Globus pallidus (tissue), 1 donor: Measurements from ENCODE around the gene HOXD10.

ENCODE experiments used
- DNase-seq: peaks from one replicate; pipeline ENCODE4 v3.0.0-alpha.2; 2015; ENCODE audit warnings: low spot score

The HOXD10 gene

DNA sequence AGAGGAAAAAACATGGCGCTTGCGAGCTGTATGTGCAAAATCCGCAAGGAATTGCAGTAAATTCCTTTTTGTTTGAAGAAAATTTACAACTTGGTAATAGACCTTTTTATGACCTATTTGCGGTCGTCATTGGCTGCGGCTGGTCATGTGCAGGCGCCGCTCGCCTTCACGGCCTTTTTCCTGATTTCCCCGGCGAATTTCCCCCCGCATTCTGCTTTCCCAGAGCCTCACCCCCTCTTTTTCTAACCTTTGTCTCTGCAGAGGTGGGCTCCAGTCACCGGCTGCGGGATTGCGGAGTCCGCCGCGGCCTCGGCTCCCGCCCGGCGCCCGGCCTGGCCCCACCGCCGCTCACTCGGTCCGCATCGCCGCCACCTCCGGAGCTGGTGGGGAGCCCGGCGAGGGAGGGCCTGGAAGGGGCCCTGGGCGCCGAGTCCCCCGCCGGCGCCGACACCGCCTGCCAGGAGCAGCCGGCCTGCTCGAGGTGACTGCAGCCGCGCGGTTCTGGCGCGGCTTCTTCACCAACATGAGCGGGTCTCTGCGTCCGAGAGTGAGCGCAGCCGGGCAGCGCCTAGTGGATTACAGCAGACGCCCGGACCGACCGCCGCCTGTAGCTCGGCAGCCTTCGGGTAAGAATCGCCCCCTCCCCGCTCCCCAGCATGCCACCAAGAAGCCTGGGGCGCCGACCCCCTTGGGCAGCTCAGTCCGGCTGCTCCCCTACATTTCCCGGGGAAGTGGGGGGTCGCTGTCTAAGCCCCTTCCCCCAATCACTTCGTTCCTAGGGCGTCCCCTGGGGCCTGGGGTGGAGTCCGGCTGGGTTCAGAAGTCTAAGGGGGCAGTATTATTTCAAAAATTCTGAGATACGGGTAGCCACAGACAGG is 20.0 kb downstream of the HOXD10 start:
- no peak for DNase-seq

- no peak for DNase-seq
These were observed 20.6 kb downstream of the HOXD10 start for GRCh38 chr2:176137252-176137580.

GRCh38 chr2:176137906-176138305 is 21.3 kb downstream of the HOXD10 start:
- no peak for DNase-seq

GRCh38 chr2:176138526-176138922 is 21.9 kb downstream of the HOXD10 start:
- DNase-seq = no peak

DNA sequence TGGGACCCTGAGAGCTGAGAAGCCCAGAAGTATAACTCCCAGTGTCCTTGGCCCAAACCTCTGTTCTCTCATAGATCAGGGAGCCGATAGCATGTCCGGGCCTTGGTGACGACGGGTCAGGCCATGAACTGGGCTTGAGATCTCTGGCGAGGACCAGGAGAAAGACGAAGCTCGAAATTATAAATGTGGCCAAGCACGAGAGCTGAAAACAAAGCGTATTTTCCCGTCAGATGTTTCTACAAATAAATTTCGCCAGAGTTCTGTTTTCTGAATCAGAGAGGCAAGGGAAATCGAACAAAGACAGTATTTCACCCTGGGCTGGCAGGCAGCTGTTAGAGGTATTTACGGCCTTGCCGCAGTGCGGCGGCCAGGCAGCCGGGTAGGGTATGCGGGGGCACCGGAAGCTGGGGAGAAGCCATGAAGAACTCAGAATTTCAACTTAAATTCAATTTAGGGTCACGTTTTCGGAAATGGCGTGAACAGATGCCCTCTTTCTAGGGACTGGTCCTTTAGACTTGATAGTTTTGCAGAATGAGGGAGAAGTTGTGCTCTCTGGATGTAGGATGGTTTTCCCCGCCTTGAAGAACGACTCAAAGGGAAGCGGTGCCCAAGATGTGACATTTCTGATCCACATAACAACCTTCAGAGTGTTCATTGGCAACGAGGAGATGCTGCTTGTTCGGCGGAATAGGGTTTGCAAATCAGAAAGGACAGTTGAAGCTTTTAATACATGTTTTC is 22.5 kb downstream of the HOXD10 start:
- no peak for DNase-seq

GRCh38 chr2:176139661-176140512 is 23.3 kb downstream of the HOXD10 start:
- DNase-seq = peak; percentile 11

DNA sequence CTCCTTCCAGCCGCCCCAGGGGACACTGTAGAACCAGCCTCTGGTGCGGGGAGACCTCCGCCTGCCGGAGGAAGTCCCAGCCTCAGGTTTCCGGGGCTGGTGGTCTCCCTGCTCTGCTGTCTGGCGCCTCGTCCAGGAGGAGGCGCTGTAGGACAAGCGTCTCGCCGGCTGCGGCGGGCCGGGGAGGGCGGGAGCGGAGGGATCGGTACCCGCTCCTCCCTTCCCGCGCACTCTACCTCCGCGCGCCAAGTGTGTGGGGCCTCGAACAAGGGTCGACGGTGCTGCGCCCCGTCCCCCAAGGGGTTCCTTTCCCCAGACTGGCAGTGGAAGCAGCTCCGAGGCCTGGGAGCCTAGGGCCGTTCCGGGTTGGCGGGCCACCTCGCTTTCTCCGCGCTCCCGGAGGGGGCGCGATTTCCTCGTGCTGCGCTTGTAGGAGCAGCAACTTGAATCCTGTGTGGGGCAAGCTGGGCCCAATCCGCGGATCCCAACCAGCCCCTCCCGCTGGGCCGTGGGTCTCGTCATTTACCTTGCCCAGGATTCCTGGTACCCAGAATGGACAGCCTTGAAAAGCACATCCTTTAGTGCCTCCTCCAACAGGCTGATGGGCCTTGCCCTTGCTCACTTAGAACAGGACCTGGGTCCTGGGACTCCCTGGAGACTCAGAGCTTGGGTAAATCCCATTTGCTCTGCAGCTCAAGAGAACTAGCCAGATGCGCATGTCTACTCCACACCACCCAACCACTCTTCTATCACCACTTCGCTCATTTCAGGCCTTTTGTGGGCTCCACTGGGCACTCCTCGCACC is 24.1 kb downstream of the HOXD10 start:
- peak; percentile 63 for DNase-seq

DNA sequence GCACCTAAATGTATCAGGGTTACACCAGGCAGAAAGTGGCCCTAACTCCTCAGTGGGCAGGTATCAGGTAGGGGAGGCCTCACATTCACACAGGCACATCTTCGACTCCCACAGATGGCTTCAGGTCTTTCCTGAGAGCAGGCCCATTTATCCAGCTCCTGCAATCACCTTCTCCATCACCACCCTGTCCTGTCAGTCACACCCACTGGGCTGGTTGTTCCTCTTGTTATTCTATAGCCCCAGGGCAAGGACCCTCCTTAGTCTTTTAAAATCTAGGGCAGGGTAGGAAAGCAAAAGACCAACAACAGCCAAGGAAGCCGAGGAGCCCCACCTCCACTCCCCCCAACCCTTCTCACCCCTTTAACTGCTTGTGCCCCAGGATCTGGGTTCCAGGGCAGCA is 25.7 kb downstream of the HOXD10 start:
- no peak for DNase-seq

DNA sequence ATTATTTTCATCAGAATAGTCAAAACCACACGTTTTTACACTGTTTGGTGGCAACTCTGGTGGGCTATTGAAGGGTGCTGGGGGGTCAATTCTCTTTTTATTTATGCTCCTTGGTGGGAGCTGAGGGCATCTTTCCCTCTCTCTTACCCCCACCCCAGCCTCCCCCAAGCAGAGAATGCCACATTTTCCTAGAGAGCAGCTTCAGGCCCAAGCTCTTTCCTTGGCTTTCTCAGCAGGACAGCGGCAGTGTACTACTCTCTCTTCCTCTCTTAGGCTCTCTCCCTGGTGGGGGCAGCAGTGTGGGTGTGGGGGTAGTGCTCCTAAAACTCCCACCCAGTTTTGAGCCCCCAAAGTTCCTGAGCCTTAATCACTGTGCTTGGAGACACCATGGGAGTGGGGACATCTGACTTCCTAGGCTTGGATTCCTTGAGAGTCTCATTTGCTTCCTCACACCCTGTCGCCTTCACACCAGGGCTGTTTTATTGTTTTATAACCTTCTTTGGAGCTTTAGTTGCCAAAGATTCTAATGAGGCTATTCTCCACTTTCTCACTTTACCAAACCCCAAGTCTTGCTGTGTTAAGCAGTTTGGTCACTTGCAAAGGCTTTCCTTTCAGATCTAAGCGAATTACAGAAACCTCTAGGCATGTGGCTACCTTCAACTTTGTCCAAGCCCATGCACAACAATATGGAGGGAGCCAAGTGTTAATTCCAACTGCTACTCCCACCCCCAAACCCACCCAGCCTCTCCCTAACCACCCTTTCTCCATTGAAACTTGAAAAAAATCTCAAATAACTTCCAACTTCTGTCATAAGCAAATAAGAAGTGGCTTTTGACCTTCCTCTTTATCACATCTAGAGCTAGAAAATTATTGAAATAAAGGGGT is 28.7 kb downstream of the HOXD10 start:
- no peak for DNase-seq

GRCh38 chr2:176146101-176146500 is 29.5 kb downstream of the HOXD10 start:
- no peak for DNase-seq

DNA sequence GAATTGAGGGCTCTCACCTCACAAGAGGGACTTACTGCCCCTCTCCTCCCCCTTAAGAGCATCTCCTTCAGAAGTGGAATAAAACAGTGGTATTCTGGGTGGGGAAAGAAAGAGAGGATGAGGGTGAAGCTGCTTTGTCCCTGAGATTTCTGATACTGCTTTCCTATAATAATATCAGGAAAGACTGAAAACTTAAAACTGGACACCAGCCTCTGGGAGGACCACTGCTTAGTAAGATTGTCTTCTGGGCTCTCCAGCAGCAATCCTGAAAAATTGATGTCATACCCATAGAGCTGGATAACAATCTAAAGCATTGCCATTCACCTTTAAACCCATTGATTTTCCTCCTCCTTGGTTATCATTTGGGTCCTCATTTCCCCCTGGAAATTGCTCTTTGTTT is 30.1 kb downstream of the HOXD10 start:
- DNase-seq = no peak

DNA sequence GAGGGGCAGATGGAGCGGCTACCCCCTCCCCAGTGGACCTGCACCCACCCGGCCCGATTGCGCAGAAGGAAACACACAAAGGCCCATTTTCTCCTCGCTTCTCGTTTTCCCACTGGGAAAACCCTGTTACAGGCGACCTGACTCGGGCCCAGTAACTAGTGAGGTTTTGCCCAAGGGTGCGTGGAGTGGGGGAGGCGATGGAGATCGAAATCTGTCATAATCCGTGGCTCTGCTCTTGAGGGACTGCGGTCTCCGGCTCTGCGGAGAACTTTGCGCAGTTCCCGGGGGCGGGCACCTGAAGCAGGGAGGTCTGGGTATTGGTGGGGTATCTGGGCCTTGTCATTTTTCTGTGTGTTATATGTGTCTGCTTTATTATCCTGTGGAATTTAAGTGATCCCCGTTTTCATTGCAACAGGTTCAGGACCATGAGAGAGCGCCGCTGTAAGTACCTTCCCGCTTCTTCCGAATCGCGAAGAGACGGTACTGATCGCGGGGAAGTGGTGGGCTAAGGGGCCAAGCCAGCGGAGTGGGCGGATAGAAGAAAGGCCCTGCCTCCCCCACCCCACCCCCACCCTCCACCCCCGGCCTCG is 30.7 kb downstream of the HOXD10 start:
- DNase-seq = no peak

- no peak for DNase-seq
These were observed 31.4 kb downstream of the HOXD10 start for GRCh38 chr2:176147800-176148496.

DNA sequence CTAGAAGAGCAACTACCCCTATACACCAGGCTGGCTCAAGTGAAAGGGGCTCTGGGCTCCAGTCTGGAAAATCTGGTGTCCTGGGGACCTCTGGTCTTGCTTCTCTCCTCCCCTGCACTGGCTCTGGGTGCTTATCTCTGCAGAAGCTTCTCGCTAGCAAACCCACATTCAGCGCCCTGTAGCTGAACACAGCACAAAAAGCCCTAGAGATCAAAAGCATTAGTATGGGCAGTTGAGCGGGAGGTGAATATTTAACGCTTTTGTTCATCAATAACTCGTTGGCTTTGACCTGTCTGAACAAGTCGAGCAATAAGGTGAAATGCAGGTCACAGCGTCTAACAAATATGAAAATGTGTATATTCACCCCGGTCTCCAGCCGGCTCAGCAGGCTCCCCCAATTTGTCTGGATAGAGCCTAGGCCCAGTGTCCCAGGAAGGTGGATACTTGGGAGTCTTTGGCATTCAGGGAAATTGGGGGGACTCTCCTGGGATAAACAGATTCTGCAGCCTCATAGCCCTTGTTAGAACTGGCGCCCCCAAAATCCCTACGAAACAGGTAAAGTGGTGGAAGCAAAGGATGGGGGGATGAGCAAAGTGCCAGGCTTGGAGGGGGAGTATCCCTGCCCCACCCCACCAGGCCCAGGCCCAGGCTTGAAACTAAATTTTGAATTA is 32.3 kb downstream of the HOXD10 start:
- no peak for DNase-seq

- DNase-seq = no peak
These were observed 32.9 kb downstream of the HOXD10 start for GRCh38 chr2:176149481-176149938.

DNA sequence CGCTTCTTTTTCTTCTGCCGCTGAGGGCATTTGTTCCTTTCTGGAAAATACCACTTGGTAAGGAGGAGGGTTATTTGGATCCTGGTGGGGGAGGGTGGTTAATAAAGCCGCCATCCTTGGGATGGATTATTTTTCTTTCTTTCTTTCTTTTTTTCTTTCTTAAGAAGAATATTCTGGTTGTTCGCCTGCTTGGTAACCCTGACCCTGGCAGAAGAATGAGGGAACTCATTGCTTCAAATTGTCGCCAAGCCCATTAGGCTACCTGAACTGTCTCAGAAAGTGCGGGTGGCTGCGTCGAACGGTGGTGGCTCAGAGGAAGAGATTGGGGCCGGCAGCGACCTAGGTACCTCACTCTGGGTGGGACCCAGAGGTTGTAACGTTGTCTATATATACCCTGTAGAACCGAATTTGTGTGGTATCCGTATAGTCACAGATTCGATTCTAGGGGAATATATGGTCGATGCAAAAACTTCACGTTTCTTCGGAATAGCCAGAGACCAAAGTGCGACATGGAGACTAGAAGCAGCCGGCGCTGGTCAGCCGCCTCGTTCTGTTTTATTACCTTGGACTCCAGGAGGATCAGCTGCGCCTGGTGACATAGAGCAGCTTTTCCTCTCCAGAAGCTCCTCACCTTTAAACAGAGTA is 33.5 kb downstream of the HOXD10 start:
- no peak for DNase-seq

- no peak for DNase-seq
These were observed 34.2 kb downstream of the HOXD10 start for GRCh38 chr2:176150584-176151441.
